NCI-H1417 treated with DMSO at 0.1 percent for 48 hours (cell line): ENCODE measurements around the gene S100B.

Experiments used
- DNase-seq: peaks from one replicate; lab custom pipeline; 2025; lab: John Stamatoyannopoulos, UW

S100B gene

DNA sequence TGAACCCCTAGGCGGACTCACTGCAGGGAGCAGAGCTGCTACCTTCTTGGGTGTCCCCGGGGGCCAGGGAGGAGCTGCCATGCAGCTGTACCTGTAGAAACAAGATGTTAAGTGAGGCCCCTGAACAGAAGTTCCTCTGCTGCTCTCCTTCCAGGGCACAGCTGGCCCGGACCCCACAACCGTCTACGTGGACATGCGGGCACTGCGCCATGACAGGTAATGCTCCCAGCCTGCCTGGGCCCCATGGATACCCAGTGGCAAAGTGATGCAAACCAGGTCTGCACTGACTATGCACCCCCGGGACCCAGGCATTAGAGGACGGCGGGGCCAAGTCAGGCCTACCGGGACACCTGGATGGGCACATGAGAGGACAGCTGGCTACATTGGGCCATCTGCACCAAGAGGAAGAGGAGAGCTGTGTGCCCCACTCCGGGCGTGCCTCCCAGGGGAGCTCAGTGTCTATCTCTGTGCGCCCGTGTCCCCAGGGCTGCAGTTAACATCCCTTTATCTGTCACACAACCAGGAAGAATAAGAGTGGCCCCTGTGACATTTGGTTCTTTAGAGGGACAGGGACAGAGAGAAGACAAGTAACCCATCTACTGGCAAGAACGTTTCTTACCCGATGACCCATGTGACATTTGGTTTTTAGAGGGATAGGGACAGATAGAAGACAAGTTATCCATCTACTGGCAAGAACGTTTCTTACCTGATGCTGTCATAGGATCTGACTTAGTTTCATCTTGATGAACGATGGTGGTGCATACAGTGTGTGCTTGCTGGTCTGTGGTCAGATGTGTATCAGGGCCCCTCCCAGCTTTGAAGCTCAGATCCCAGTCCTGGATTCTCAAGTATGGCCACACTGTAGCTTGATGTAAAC lies 44.1 kb downstream of the S100B start:
- DNase-seq: no peak

- DNase-seq: no peak
These were observed 45.4 kb downstream of the S100B start for GRCh38 chr21:46559291-46559983.

DNA sequence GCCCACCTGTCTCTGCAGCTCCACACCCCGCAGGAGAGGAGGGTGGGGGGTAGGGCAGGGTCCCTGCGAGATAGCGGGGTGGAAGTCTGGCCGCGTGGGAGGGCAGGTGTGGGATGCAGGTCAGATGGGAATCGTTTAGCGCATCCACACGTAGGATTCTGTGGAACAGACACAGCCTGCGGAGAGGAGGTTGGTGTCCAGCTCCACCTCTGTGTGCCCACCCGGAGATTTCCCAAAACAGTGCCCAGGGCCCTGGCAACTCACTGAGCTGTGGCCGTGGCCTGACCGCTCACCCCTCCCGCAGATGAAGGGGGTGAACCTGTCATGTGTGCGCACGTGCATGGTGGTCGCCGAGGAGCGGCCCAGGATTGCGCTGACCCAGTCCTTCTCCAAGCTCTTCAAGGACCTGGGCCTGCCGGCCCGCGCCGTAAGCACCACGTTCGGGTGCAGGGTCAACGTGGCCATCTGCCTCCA lies 46.9 kb downstream of the S100B start:
- DNase-seq: no peak

- DNase-seq: no peak
These were observed 47.4 kb downstream of the S100B start for GRCh38 chr21:46557469-46557868.

DNA sequence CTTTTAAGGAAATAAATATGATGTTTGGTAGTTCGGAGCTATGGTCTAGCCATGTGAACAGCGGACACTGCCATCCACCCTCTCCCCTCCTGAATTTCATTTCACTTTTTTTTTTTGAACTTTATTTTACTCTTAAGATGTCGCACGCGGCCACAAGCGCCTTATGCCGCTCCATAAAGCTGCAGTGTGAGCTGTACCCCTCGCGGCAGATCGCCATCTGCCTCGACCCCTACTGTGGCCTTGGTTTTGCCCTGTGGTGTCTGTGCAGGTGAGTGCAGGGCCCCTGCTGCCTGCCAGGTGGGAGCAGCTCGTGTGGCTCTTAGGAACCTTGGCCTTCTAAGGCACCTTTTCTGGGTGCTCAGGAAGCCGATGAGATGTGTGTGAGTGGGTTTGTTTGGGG lies 48.1 kb downstream of the S100B start:
- DNase-seq: no peak

DNA sequence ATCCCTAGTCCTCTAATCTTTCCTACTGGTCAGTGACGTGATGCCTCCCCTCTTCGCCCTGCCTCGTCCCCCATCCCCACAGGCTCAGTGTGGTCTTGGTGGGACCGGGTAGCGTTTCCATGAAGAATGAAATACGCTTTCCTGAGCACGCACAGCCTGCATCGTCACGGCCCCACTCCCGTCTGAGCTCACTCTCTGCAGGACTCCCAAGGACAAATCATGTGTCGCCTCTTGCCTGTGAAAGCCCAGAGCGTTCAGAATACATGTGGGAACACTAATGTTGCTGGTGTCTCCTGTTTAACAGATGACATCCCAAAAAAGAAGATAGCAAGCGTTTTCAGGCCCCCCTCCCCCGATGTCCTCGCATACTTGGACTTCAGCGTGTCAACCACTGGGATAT lies 49.2 kb downstream of the S100B start:
- no peak for DNase-seq

GRCh38 chr21:46555225-46555617 lies 49.7 kb downstream of the S100B start:
- DNase-seq: no peak

GRCh38 chr21:46554431-46555224 lies 50.3 kb downstream of the S100B start:
- DNase-seq: no peak

DNA sequence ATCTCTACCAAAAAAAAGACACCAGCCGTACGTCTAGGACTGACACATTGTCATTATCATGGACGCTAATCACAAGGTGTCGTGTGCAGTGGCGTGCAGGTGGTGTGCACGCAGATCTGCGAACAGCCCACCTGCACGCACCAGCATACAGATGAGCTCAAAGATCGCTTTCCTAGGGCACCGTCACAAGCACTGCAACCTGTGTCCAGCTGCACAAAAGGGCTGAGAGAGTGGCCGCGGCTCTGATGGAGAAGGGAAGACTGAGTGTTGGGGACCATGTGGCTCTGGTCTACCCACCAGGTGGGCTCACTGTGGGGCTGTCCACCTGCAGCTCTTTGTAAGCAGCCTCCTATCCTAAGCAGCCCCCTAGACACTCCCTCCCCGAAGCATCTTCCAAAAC lies 50.9 kb downstream of the S100B start:
- DNase-seq: no peak

GRCh38 chr21:46552865-46553379 lies 52.0 kb downstream of the S100B start:
- no peak for DNase-seq

DNA sequence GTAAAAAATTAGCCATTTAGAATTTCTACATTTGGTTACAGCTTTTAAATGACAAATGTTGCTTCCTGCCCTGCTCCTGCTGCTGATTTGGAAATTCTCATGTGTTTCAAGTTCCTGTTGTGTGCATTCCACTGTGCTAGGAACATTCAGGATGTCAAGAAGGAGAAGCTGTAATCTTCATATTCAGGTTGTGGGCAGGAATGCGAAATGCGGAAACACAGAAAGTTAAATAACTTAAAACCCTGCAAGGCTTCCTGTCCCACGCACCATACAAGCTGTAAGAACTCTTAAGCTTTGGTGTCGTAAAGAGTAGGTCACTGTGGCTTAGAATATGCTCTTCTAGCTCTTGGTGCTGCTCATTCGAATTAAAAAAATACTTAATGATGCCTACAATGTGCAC lies 52.6 kb downstream of the S100B start:
- no peak for DNase-seq

DNA sequence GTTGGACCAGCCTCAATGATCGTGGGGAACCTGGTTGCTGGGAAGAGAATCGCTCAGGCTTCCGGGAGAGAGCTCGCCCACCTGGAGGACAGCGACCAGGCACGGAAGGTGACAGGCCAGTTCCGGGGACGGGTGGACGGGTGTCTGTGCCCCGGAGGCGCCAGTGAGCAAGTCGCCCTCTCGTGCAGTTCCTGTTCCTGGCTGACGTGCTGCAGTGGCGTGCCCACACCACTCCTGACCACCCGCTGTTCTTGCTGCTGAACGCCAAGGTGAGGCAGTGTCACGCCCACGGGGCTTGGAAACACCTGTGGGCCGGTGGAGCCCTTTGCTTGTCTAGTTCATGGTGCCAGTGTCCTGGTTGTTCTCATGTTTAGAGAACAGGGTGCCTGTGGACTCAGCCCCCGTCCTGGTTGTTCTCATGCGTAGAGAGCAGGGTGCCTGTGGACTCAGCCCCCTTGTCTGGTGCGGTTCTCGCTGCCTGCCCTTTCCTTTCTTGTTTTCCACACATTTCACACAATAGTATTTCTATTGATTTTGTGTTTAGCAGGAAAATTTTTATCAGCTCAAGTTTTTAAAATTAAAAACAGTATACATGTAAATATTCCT lies 53.1 kb downstream of the S100B start:
- no peak for DNase-seq

GRCh38 chr21:46550116-46550941 lies 54.6 kb downstream of the S100B start:
- no peak for DNase-seq

- no peak for DNase-seq
These were observed 55.2 kb downstream of the S100B start for GRCh38 chr21:46549650-46550049.
